GM23338 (cell line): ENCODE measurements around the gene RNF186. TPM values are rescaled to one million over a fixed set of nuclear protein-coding genes. Genes with fewer than 3 reads are reported as not detected.
"Not testable (repeated sequence)": the region's sequence is repeated elsewhere in the genome, so short reads cannot be mapped to it uniquely, and the experiment has no call there.

Source experiments
- ATAC-seq: fragments of 200-7000 bp; cut with Tn5 transposase; 3 replicates; pipeline ENCODE4 v1.9.1; 2020
- DNase-seq: peaks from one replicate; pipeline ENCODE4 v3.0.0-alpha.2; 2015; ENCODE audit warnings: low spot score
- H2AFZ ChIP-seq: fragments of 200-600 bp; sonication (generic); 2 replicates; pipeline ENCODE4 v1.8.0; 2016; ENCODE audit warnings: antibody characterized with exemption, mild to moderate bottlenecking, moderate library complexity
- H3F3A ChIP-seq: fragments of 200-600 bp; sonication (generic); replicated peaks from 2 replicates; pipeline ENCODE4 v1.8.0; 2017; ENCODE audit warnings: antibody characterized with exemption, mixed run types, low read depth
- H3K27ac ChIP-seq: fragments of 200-600 bp; sonication (generic); 2 replicates; pipeline ENCODE4 v1.6.1; 2016; ENCODE audit warnings: low read depth
- H3K27me3 ChIP-seq: fragments of 200-600 bp; sonication (generic); 2 replicates; pipeline ENCODE4 v1.8.0; 2016; ENCODE audit warnings: mild to moderate bottlenecking, mixed run types, moderate library complexity; ENCODE audit not compliant: insufficient read depth
- H3K36me3 ChIP-seq: fragments of 200-600 bp; sonication (generic); 2 replicates; pipeline ENCODE4 v1.8.0; 2016; ENCODE audit warnings: mild to moderate bottlenecking; ENCODE audit not compliant: insufficient read depth
- H3K4me1 ChIP-seq: fragments of 200-600 bp; sonication (generic); 2 replicates; pipeline ENCODE4 v1.8.0; 2016; ENCODE audit warnings: mild to moderate bottlenecking, moderate library complexity; ENCODE audit not compliant: insufficient read depth
- H3K4me2 ChIP-seq: fragments of 200-600 bp; sonication (generic); 2 replicates; pipeline ENCODE4 v1.7.1; 2017; ENCODE audit warnings: mixed run types
- H3K4me3 ChIP-seq: fragments of 200-600 bp; sonication (generic); 2 replicates; pipeline ENCODE4 v1.6.1; 2016; ENCODE audit warnings: mixed run types
- H3K79me2 ChIP-seq: fragments of 200-600 bp; sonication (generic); replicated peaks from 2 replicates; pipeline ENCODE4 v1.8.0; 2017; ENCODE audit warnings: mild to moderate bottlenecking; ENCODE audit not compliant: insufficient read depth
- H3K9me2 ChIP-seq: fragments of 200-600 bp; sonication (generic); 2 replicates; pipeline ENCODE4 v1.8.0; 2017; ENCODE audit not compliant: insufficient read depth
- H4K20me1 ChIP-seq: fragments of 200-600 bp; sonication (generic); replicated peaks from 2 replicates; pipeline ENCODE4 v1.8.0; 2017; ENCODE audit warnings: mild to moderate bottlenecking; ENCODE audit not compliant: insufficient read depth
- H3K27ac Mint-ChIP-seq: 2 replicates; pipeline ENCODE4 v1.8.0; 2020; ENCODE audit warnings: inconsistent platforms, mild to moderate bottlenecking, moderate library complexity, mixed read lengths
- H3K27me3 Mint-ChIP-seq: 3 replicates; pipeline ENCODE4 v1.8.0; 2022; ENCODE audit warnings: low read depth, mild to moderate bottlenecking, moderate library complexity, mixed read lengths, inconsistent platforms; ENCODE audit not compliant: insufficient read depth, poor library complexity
- H3K36me3 Mint-ChIP-seq: 3 replicates; pipeline ENCODE4 v1.8.0; 2021; ENCODE audit warnings: low read depth, mild to moderate bottlenecking, inconsistent platforms, moderate library complexity, mixed read lengths
- H3K4me1 Mint-ChIP-seq: 3 replicates; pipeline ENCODE4 v1.8.0; 2020; ENCODE audit warnings: mild to moderate bottlenecking, inconsistent platforms, mixed read lengths
- H3K4me3 Mint-ChIP-seq: 3 replicates; pipeline ENCODE4 v1.8.0; 2021; ENCODE audit warnings: moderate library complexity, mild to moderate bottlenecking, inconsistent platforms, mixed read lengths
- H3K9me3 Mint-ChIP-seq: 3 replicates; pipeline ENCODE4 v1.8.0; 2020; ENCODE audit warnings: moderate library complexity, mild to moderate bottlenecking, inconsistent platforms, mixed read lengths
- EZH2phosphoT487 ChIP-seq: fragments of 200-600 bp; sonication (generic); IDR thresholded peaks from one replicate; pipeline ENCODE4 v1.8.1; 2018; ENCODE audit warnings: antibody characterized with exemption; ENCODE audit not compliant: unreplicated experiment
- NANOG ChIP-seq: IDR thresholded peaks from 2 replicates; pipeline ENCODE4 v1.6.1; 2016; ENCODE audit warnings: antibody characterized with exemption, borderline replicate concordance
- POLR2AphosphoS5 ChIP-seq: IDR thresholded peaks from 2 replicates; pipeline ENCODE4 v1.6.1; 2016; ENCODE audit warnings: antibody characterized with exemption, low read depth
- polyA plus RNA-seq: library from polyadenylated mRNA; unstranded; fragments of >200 nt; fragmentation: Nextera tagmentation; extraction: Ambion mirVana; gene quantifications from 2 replicates; pipeline ENCODE4 v1.2.1, GENCODE V29; 2016
- total RNA-seq: library from RNA; depleted of rRNA; stranded (reverse); fragments of >200 nt; shearing (Covaris generic); gene quantifications from 2 replicates; pipeline ENCODE4 v1.2.3, GENCODE V29; 2014
- TF ChIP-seq, protein P1 (sequence below), 2 experiments: fragments of 200-600 bp in 1 of 2; sonication (generic) in 1 of 2; conservative IDR thresholded peaks; 2 replicates each; pipeline versions ENCODE4 v1.5.1 to v1.6.1; 2016 to 2017; ENCODE audit warnings: antibody characterized with exemption in 2 of 2, low read depth in 2 of 2, mild to moderate bottlenecking in 2 of 2, moderate library complexity in 1 of 2

The RNF186 gene
- total and polyA plus RNA-seq, 2 experiments from 2014 or later, result not detected

DNA sequence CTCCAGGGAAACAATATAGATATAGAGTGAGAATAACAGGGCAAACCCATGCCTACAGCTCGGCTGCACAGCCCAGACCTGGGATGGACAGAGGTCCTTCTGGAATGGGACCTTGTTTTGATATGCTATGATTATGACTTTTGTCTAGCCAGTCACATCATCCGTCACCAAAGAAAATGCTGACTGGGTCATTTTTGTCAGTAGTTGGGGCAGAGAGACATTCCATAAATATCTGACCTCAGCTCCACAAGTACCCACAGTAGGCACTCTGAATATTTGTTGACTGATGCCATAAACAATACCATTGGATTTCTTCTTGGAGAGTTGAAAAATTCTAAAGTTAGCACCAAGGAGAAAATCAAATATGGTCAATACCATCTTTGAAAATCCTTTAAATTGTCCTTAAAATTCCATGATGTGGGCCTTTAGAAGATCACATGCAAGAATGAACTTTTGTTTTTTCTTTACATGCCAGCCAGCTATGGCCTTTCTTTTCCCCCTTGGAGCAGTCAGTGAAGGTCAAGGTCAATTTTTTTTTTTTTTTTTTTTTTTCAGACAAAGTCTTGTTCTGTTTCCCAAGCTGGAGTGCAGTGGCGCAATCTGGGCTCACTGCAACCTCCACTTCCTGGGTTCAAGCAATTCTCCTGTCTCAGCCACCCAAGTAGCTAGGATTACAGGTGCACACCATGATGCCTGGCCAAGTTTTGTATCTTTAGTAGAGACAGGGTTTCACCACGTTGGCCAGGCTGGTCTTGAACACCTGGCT lies 22.7 kb downstream of the RNF186 start:
- no peak for TF ChIP-seq EZH2phosphoT487
- no peak for TF ChIP-seq POLR2AphosphoS5
- Histone ChIP-seq H3K4me1 (peaks cover 6% of the 10 kb centered on the region), H3F3A (no peaks in the 10 kb centered on the region; the same call in 1 of the 2 replicates), H3K27me3 (no peaks in the 10 kb centered on the region), H3K9me2 (no peaks in the 10 kb centered on the region; the same call in 1 of the 2 replicates), H3K4me3 (no peak overlapping the region), H4K20me1 (no peaks in the 10 kb centered on the region; the same call in 1 of the 2 replicates), H3K79me2 (no peaks in the 10 kb centered on the region), H3K36me3 (no peaks in the 10 kb centered on the region), H2AFZ (no peak overlapping the region), H3K4me2 (no peak overlapping the region), H3K27ac (no peak overlapping the region)
- DNase-seq (no peak), ATAC-seq (no peak)
- peaks cover 11% of the 10 kb centered on the region for H3K27me3 Mint-ChIP-seq
- H3K27ac Mint-ChIP-seq, result no peak overlapping the region
- no peaks in the 10 kb centered on the region; the same call in 1 of the 3 replicates for H3K36me3 Mint-ChIP-seq
- H3K9me3 Mint-ChIP-seq, result no peaks in the 10 kb centered on the region; the same call in 2 of the 3 replicates
- peaks cover 7% of the 10 kb centered on the region; the same call in 2 of the 3 replicates for H3K4me1 Mint-ChIP-seq
- H3K4me3 Mint-ChIP-seq, result no peak overlapping the region

DNA sequence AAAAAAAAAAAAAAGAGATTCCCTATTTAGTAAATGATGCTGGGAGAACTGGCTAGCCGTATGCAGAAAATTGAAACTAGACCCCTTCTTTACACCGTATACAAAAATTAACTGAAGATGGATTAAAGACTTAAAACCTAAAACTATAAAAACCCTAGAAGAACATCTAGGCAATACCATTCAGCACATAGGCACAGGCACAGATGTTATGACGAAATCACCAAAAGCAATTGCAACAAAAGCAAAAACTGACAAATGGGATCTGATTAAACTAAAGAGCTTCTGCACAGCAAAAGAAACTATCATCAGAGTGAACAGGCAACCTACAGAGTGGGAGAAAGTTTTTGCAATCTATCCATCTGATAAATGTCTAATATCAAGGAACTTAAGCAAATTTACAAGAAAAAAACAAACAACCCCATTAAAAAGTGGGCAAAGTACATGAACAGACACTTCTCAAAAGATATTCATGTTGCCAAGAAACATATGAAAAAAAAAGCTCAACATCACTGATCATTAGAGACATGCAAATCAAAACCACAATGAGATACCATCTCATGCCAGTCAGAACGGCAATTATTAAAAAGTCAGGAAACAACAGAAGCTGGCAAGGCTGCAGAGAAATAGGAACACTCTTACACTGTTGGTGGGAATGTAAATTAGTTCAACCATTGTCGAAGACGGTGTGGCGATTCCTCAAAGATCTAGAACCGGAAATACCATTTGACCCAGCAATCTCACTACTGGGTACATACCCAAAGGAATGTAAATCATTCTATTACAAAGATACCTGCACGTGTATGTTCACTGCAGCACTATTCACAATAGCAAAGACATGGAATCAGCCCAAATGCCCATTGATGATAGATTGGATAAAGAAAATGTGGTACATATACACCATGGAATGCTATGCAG lies 24.8 kb downstream of the RNF186 start:
- not testable (repeated sequence) for H3K27ac Mint-ChIP-seq, H3K36me3 ChIP-seq, H3F3A ChIP-seq, H3K4me2 ChIP-seq, DNase-seq, H3K27ac ChIP-seq, H3K4me3 ChIP-seq, H3K4me3 Mint-ChIP-seq, H3K9me2 ChIP-seq, H4K20me1 ChIP-seq, ATAC-seq, H3K27me3 ChIP-seq, H2AFZ ChIP-seq, H3K79me2 ChIP-seq, H3K36me3 Mint-ChIP-seq, H3K9me3 Mint-ChIP-seq
- Mint-ChIP-seq H3K4me1 (peaks cover 26% of the 10 kb centered on the region), H3K27me3 (peaks cover 24% of the 10 kb centered on the region)
- H3K4me1 ChIP-seq, result peaks cover 25% of the 10 kb centered on the region

DNA sequence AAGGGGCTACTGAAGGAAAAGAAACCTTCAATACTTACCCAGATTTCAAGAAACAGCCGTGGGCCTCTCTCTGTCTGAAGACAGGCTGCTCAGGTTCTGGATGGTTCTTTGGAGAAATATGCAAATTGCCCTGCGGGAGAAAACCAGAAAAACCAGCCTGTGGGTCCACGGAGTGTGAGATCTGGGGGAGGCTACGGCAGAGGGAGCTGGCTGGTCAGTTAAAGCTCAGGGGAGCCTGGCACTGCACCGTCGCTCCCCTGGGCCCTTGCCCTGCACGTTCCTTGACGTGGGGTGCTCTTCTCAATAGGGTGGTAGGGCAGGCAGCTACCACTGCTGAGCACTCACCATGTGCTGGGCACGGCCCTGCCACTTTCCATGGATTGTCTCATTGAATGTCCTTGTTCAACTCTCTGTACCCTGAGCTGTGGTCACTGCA lies 28.1 kb downstream of the RNF186 start:
- no peaks in the 10 kb centered on the region for H3K36me3 ChIP-seq
- Mint-ChIP-seq H3K4me1 (peaks cover 28% of the 10 kb centered on the region), H3K9me3 (no peaks in the 10 kb centered on the region; the same call in 2 of the 3 replicates), H3K27me3 (peaks cover 30% of the 10 kb centered on the region), H3K36me3 (no peaks in the 10 kb centered on the region; the same call in 2 of the 3 replicates), H3K4me3 (peak overlapping the region; percentile 51), H3K27ac (no peak overlapping the region)
- peak; percentile 86 for DNase-seq
- TF ChIP-seq, protein P1, sequence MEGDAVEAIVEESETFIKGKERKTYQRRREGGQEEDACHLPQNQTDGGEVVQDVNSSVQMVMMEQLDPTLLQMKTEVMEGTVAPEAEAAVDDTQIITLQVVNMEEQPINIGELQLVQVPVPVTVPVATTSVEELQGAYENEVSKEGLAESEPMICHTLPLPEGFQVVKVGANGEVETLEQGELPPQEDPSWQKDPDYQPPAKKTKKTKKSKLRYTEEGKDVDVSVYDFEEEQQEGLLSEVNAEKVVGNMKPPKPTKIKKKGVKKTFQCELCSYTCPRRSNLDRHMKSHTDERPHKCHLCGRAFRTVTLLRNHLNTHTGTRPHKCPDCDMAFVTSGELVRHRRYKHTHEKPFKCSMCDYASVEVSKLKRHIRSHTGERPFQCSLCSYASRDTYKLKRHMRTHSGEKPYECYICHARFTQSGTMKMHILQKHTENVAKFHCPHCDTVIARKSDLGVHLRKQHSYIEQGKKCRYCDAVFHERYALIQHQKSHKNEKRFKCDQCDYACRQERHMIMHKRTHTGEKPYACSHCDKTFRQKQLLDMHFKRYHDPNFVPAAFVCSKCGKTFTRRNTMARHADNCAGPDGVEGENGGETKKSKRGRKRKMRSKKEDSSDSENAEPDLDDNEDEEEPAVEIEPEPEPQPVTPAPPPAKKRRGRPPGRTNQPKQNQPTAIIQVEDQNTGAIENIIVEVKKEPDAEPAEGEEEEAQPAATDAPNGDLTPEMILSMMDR (conservative IDR thresholded peaks at IDR 0.05; ENCODE audit: low read depth in 2 of 2), result peak in 1 of 2 experiments; percentile 18; a peak in 1 of 4 replicates
- no peak for TF ChIP-seq NANOG
- H2AFZ ChIP-seq, result 0 out of 2 replicates have a peak overlapping the region, but pooled peaks have one; percentile 53
- H3K4me2 ChIP-seq, result peak overlapping the region; percentile 63
- H3K4me1 ChIP-seq, result peaks cover 25% of the 10 kb centered on the region
- no peaks in the 10 kb centered on the region for H3K79me2 ChIP-seq
- H3K9me2 ChIP-seq, result no peaks in the 10 kb centered on the region
- H4K20me1 ChIP-seq, result no peaks in the 10 kb centered on the region
- no peaks in the 10 kb centered on the region; the same call in 1 of the 2 replicates for H3F3A ChIP-seq
- peaks cover 15% of the 10 kb centered on the region for H3K27me3 ChIP-seq
- H3K27ac ChIP-seq, result no peak overlapping the region
- ATAC-seq, result peak; percentile 95
- H3K4me3 ChIP-seq, result peak overlapping the region; percentile 18; the same call in 1 of the 2 replicates
